ENCODE measurements around the gene CACNA1A. TPM values are rescaled to one million over a fixed set of nuclear protein-coding genes. Genes with fewer than 3 reads are reported as not detected.

Gene CACNA1A
- total and polyA plus RNA-seq, 2 experiments from 2014 or later = 2.0 TPM

DNA sequence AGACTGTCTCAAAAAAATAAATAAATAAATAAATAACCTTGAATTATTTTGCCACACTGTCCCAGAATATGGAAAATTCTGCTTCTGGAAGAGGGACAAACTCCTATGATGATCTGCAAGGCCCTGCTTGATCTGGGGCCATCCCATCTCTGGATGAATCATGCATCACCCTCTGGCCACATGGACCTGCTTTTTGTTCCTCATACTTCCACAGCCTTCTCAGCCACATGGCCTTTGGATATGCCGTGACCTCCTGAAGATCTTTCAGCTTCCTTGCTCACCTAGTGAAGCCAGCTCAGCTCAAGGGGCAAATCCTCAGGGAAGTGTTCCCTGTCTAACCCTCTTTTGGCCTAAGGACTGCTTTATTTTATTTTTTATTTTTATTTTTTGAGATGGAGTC, 345.7 kb downstream of the CACNA1A start:
- Histone ChIP-seq H4K20me1 (ENCODE audit: insufficient read depth, poor library complexity, severe bottlenecking) (no peaks in the 10 kb centered on the region), H3K27me3 (no peaks in the 10 kb centered on the region), H3K27ac (no peak overlapping the region), H2AFZ (no peak overlapping the region), H3K79me2 (no peaks in the 10 kb centered on the region), H3K4me3 (no peak overlapping the region), H3K9me3 (ENCODE audit: low read depth) (no peaks in the 10 kb centered on the region), H3K4me1 (ENCODE audit: insufficient read depth) (peaks cover 40% of the 10 kb centered on the region), H3K9me2 (replicated peaks; ENCODE audit: insufficient read depth) (no peaks in the 10 kb centered on the region), H3K36me3 (replicated peaks; ENCODE audit: insufficient read depth, low read depth) (no peaks in the 10 kb centered on the region), H3K4me2 (no peak overlapping the region)
- WGBS (ENCODE audit: low lambda C conversion rate, missing lambda C conversion rate) = 61% methylated on average over 1 of the region's 1 CpG
- TF ChIP-seq EZH2 (IDR thresholded peaks at IDR 0.05; ENCODE audit: borderline replicate concordance) = no peak
- no peak for TF ChIP-seq EZH2phosphoT487 (IDR thresholded peaks at IDR 0.05; ENCODE audit: low read depth, severe bottlenecking, unreplicated experiment)
- TF ChIP-seq, protein P1, sequence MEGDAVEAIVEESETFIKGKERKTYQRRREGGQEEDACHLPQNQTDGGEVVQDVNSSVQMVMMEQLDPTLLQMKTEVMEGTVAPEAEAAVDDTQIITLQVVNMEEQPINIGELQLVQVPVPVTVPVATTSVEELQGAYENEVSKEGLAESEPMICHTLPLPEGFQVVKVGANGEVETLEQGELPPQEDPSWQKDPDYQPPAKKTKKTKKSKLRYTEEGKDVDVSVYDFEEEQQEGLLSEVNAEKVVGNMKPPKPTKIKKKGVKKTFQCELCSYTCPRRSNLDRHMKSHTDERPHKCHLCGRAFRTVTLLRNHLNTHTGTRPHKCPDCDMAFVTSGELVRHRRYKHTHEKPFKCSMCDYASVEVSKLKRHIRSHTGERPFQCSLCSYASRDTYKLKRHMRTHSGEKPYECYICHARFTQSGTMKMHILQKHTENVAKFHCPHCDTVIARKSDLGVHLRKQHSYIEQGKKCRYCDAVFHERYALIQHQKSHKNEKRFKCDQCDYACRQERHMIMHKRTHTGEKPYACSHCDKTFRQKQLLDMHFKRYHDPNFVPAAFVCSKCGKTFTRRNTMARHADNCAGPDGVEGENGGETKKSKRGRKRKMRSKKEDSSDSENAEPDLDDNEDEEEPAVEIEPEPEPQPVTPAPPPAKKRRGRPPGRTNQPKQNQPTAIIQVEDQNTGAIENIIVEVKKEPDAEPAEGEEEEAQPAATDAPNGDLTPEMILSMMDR (IDR thresholded peaks at IDR 0.05; ENCODE audit: poor library complexity) = no peak
- DNase-seq (ENCODE audit: low spot score) = peak; percentile 48

- H3K4me2 ChIP-seq = no peak overlapping the region
- H3K9me3 ChIP-seq (ENCODE audit: low read depth) = no peaks in the 10 kb centered on the region
- H4K20me1 ChIP-seq (ENCODE audit: insufficient read depth, poor library complexity, severe bottlenecking) = no peaks in the 10 kb centered on the region
- no peak for TF ChIP-seq EZH2 (IDR thresholded peaks at IDR 0.05; ENCODE audit: borderline replicate concordance)
- no peak for TF ChIP-seq EZH2phosphoT487 (IDR thresholded peaks at IDR 0.05; ENCODE audit: low read depth, severe bottlenecking, unreplicated experiment)
- TF ChIP-seq, protein P1 (IDR thresholded peaks at IDR 0.05; ENCODE audit: poor library complexity) = no peak
- H3K79me2 ChIP-seq = peaks cover 4% of the 10 kb centered on the region
- no peak for DNase-seq (ENCODE audit: low spot score)
- no peak overlapping the region for H3K4me3 ChIP-seq
- H3K9me2 ChIP-seq (replicated peaks; ENCODE audit: insufficient read depth) = no peaks in the 10 kb centered on the region
- 93% methylated on average over 3 of the region's 3 CpGs for WGBS (ENCODE audit: low lambda C conversion rate, missing lambda C conversion rate)
- no peak overlapping the region for H3K27ac ChIP-seq
- H3K4me1 ChIP-seq (ENCODE audit: insufficient read depth) = peaks cover 35% of the 10 kb centered on the region
- no peak overlapping the region for H2AFZ ChIP-seq
- H3K27me3 ChIP-seq = no peaks in the 10 kb centered on the region
- H3K36me3 ChIP-seq (replicated peaks; ENCODE audit: insufficient read depth, low read depth) = no peaks in the 10 kb centered on the region
These were observed 346.6 kb downstream of the CACNA1A start for GRCh38 chr19:13159713-13160112.
